ENCODE results near the gene PEF1.

The PEF1 gene

DNA sequence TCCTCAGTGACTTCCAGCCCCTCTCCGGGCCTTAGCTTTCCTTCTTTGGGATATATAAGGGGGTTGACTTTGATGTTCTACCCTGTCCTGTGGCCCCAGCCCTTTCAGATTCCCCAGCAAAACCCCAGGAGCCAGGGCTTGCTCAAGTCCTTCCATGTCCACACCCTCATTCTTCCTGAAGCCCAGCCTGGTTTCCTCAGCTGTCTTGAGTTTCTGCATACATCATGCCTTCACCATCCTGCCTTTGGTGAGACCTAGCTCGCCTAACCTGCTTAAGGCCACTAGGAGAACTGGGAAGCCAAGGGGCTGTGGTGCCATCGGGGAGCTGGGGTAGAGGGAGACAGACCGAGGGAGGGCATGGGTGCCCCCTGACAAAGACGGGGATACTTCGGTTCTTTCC lies 17.2 kb upstream of the PEF1 start:
- TF ChIP-seq, protein P1, sequence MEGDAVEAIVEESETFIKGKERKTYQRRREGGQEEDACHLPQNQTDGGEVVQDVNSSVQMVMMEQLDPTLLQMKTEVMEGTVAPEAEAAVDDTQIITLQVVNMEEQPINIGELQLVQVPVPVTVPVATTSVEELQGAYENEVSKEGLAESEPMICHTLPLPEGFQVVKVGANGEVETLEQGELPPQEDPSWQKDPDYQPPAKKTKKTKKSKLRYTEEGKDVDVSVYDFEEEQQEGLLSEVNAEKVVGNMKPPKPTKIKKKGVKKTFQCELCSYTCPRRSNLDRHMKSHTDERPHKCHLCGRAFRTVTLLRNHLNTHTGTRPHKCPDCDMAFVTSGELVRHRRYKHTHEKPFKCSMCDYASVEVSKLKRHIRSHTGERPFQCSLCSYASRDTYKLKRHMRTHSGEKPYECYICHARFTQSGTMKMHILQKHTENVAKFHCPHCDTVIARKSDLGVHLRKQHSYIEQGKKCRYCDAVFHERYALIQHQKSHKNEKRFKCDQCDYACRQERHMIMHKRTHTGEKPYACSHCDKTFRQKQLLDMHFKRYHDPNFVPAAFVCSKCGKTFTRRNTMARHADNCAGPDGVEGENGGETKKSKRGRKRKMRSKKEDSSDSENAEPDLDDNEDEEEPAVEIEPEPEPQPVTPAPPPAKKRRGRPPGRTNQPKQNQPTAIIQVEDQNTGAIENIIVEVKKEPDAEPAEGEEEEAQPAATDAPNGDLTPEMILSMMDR (IDR thresholded peaks at IDR 0.05; ENCODE audit: low read depth, low read length): no peak
- no peak for DNase-seq (ENCODE audit: extremely low read depth, low read depth)

DNA sequence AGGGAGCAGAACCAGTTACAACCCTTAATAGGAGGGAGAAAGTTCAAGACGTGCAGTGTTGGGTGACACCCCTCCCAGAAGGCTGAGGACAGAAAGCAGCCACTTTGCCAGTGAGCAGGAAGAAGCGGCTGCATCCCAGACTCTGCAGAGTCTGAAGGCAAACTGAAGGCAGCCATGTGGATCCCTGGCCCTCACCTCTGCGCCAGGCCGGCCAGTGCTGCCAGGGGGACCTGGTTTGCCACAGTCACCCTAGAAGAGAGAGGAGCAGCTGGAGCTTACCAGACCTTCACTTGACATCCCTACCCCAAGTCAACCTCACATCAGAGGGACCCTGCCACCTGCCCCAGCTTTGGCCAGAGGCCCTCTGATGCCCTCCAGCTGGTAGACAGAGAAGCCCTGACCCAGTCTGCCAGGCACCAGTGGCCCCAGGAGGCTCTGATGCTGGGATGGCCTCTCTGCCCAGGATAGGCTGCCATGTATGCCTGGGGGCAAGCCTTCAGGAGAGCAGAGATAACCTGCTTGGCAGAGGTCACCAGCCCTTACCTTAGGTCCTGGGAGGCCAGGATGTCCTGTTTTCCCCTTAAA lies 16.3 kb upstream of the PEF1 start:
- DNase-seq (ENCODE audit: extremely low read depth, low read depth): no peak
- TF ChIP-seq, protein P1 (IDR thresholded peaks at IDR 0.05; ENCODE audit: low read depth, low read length): no peak

DNA sequence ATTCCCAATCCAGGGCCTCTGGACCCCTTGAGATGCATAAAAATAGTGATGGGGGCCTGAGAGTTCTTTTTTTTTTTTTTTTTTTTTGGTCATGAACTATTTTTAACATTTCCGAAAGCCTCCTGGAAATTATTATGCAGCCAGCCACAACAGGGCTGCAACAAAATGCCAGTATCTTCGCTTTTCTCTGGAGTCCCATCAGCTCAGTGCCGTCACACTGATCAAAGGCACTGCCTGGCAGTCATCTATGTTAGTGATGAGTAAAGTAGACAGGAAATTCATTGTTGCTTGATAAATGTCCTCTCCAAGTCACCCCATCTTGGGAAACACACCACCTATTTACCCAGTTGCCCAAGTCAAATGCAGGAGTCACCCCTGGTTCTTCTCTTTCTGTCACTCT lies 15.2 kb upstream of the PEF1 start:
- TF ChIP-seq, protein P1 (IDR thresholded peaks at IDR 0.05; ENCODE audit: low read depth, low read length): no peak
- DNase-seq (ENCODE audit: extremely low read depth, low read depth): no peak

DNA sequence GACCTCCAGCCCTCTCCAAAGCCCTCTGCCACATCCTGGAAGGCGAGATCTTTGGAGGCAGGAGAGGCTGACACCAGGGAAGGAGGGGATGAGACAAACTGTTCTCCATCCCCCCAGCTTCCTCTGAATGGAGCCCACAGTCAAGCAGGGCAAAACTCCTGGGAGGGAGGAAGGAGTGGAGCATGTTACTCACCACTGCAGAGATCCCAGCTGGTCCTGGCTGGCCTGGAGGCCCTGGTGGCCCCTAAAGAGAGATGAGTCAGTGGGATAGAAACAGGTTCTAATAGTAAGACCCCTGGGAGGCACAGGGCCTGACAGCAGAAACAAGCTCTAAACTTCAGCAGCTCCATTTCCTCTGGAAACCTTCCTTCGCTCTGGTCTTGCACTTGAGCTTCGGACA lies 14.0 kb upstream of the PEF1 start:
- TF ChIP-seq, protein P1 (IDR thresholded peaks at IDR 0.05; ENCODE audit: low read depth, low read length): no peak
- no peak for DNase-seq (ENCODE audit: extremely low read depth, low read depth)

DNA sequence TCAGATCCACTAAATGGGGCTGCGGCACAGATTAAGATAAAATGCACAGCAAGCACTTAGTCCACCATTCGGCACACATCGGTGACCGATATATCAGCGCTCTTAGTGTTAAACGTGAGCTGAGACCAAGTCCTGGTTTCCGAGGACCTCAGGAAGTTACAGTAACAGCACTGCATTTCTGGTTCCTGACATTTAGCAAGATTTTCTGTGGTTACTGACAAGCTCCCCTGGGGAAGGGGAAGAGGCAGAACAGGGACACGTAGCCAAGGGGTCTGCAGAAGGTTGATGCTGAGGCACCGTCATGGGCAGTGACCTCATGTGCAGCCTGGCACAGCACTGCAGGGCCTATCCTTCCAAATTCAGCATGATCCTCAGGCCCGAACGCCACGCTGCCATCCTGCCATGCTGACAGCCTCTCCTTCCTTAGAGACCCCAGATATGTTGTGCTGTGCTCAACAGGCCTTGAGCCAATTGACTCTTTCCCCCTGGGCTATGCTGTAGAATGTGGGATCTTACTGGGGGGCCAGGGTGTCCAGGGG lies 13.4 kb upstream of the PEF1 start:
- TF ChIP-seq, protein P1 (IDR thresholded peaks at IDR 0.05; ENCODE audit: low read depth, low read length): no peak
- DNase-seq (ENCODE audit: extremely low read depth, low read depth): no peak

DNA sequence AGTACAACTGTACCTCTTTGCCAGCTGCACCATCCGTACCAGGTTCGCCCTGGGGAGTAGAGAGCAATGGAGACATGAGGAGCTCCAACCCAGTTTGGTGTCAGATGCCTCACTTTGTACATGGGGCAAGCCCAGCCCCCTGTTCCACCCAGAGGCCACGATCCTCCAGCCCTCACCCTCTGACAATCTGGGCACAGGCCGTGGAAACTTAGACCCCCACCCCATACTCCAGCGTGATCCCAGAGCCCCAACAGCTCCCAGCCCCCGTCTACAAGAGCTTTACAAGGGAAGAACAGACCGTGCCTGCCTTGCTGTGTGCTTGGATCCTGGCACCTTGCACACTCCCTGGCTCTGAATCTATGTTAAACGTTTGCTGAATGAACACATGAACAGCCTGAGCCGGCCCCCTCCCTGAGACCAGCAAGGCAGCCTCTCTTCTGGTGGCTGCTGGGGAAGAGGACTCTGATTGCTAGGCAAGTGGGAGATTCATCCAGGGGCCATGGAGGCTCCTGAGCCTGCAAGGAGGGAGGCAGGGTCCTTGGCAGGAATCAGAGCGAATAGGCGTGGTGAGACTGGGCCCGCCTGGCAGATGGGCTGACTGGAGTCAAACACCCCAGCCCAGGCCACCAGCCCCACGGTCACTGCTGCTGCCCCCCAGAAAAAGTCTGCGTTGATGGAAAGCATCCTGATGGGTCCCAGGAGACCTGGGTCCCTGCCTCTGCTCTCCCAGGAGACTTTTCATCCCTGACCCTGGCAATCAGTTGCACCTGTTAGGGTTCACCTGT lies 12.5 kb upstream of the PEF1 start:
- no peak for DNase-seq (ENCODE audit: extremely low read depth, low read depth)
- TF ChIP-seq, protein P1 (IDR thresholded peaks at IDR 0.05; ENCODE audit: low read depth, low read length): no peak

DNA sequence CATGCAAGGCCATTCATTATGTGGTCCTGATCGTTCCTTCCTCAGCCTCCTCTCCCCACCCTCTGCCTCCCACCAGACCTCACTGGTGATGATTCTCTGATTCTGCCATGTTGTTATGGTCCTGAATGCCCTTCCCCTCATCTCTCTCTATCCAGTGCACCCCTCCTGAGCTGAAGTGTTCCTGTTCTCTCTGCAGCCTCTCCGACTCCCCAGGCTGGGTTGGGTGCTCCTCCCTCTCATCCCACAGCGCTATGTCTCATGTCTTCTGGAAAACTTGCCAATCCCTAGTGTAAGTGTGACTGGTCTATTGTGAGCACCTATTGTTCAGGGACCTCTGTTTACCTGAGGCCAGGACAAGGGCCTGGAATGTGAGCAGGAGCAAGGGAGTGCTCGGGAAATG lies 11.1 kb upstream of the PEF1 start:
- DNase-seq (ENCODE audit: extremely low read depth, low read depth): no peak
- TF ChIP-seq, protein P1 (IDR thresholded peaks at IDR 0.05; ENCODE audit: low read depth, low read length): no peak
